NK-92 (cell line): ENCODE results near the gene CSNK2A3.

Experiments
- DNase-seq: peaks from one replicate; lab custom pipeline; 2025; ENCODE audit not compliant: unreplicated experiment; lab: John Stamatoyannopoulos, UW

The CSNK2A3 gene

DNA sequence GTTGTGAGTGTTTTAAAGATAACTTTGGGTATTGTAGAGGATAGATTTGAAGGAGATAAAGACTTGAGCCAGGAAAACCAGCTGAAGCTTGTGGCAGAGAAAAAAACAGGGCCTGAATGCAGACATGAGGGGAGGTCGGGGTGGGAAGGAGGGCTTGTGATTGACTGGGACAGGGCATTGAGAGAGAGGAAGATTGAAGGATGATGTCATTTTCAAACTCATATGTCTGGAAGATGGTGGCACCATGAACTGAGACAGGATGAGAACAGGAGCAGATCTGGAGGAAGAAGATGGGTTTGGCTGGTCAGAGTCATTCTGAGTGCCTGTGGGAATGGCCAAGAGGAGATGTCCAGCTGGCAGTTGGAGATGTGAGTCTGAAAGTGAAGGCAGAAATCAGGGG is 14.7 kb downstream of the CSNK2A3 start:
- DNase-seq, result no peak

DNA sequence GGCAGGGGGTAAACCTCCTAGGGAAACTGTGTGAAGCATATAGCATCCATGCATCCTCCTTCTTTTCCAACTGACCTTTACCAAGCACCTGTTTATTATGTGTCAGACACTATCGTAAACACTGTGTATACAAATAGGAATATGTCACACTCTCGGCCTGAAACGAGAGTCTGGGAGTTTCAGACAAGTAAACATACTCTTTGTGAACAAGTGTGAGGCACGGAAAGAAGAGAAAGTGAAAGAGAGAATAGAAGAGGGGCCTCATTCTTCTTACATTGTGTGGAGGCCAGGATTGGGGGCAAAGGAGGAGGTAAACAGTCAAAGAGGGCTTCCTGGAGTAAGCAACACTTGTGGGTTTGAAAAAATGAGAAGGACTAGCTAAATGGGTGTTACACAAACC is 16.4 kb downstream of the CSNK2A3 start:
- DNase-seq, result no peak

GRCh38 chr11:11335043-11335442 is 18.0 kb downstream of the CSNK2A3 start:
- DNase-seq, result no peak

- no peak for DNase-seq
Observed at GRCh38 chr11:11334607-11335006, 18.4 kb downstream of the CSNK2A3 start.

- DNase-seq, result no peak
Observed at GRCh38 chr11:11332141-11332710, 20.8 kb downstream of the CSNK2A3 start.

- DNase-seq, result no peak
Observed at GRCh38 chr11:11329062-11329806, 23.8 kb downstream of the CSNK2A3 start.

- DNase-seq, result no peak
Observed at GRCh38 chr11:11324090-11324489, 29.0 kb downstream of the CSNK2A3 start.

DNA sequence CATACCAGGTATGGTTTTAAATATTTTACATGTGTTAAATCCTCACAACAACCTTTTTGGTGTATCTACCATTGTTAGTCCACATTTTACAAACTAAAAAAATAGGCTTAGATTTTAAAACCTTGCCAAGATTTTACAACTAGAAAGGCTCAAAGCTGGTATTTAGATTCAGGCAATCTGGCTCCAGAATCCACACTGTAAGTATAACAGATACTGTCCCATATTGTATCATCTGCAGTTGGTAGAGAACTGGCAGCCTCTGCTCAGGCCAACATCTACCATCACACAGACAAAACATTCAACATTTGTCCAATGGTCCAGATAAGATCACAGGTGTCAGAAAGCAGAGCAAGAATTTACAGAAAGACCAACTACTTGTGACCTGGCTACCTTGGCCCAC is 30.9 kb downstream of the CSNK2A3 start:
- DNase-seq, result no peak

- DNase-seq, result no peak
Observed at GRCh38 chr11:11320825-11321224, 32.2 kb downstream of the CSNK2A3 start.

DNA sequence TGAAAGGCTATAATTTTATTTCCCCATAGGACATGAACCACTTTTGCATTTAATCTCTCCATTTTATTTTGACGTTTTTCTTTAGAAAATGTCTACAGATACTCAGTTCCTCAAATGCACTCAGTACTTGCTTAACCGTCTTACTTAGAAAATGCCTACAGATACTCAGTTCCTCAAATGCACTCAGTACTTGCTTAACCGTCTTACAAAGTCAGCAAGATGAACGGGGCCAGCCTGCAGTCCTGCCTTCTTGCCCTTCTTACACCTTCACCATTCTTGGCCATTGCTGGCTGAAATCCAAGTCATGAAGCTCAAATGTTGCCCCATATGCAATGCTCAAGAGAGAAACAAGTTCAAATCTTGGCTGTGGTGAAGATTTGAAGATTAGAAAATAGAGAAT is 34.1 kb downstream of the CSNK2A3 start:
- DNase-seq, result no peak

DNA sequence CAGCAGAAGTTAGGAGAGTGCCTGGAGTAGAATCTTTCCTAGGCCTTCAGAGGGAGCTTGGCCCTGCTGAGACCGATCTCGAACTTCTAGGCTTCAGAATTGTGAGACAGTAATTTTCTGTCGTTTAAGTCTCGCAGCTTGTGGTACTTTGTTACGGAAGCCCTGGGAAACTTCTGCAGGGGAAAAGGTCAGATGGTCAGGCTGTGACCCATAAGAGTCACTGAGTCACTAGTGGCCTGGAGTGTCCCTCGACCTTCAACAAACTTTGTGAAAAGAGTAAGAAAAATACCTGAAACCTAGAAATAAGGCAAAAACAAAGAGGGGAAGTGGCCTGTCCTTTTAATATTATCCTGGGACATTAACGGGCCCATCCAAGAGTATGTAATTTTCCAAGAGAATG is 34.6 kb downstream of the CSNK2A3 start:
- no peak for DNase-seq

DNA sequence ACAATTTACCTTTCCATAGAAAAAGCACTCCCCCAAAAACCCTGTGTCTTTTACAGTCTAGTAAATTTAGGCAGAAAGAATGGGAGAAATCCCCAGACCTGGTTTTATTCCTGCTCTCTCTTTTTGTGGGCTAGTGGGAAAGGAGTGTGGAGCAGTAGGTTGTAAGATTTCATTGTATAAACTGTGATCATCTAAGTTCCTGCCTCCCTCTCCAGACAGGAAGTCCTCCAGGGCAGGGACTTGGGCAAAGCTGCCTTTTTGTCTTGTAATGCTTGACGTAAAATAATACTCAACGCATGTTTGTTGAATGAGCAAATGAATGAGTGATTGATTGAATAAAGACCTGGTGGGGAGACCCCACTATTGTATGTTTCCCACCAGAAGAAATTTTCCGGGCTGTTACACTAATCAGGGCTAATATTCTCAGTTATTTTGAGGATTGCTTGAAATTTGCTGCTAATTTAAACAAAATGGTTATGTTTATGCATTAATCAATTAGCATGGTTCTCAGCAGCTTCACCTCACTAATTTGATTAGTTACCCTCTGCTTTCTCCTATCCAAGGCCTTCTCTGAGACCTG is 36.3 kb downstream of the CSNK2A3 start:
- DNase-seq, result no peak

GRCh38 chr11:11313902-11314692 is 39.0 kb downstream of the CSNK2A3 start:
- no peak for DNase-seq

GRCh38 chr11:11313426-11313825 is 39.6 kb downstream of the CSNK2A3 start:
- no peak for DNase-seq

GRCh38 chr11:11312738-11313137 is 40.3 kb downstream of the CSNK2A3 start:
- no peak for DNase-seq

GRCh38 chr11:11311169-11311568 is 41.9 kb downstream of the CSNK2A3 start:
- no peak for DNase-seq

DNA sequence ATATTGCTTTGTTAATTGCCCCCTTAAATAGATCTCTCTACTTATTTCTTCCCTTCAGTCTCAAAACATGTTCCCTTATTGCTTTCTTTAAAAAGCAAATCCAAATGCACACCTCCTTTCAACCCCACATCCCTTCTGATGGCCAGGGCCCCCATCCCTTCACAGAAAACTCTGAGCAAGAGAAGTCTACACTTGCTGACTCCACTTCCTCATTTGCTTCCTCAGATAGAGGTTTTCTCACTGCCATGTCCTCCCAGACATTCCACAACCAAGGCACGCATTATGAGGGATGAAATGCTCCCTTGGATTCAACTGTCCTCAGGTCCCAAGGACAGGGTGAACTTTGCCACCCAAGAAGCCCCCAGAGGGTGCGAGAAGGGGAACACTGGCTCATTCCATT is 43.1 kb downstream of the CSNK2A3 start:
- DNase-seq, result no peak

- DNase-seq, result no peak
Observed at GRCh38 chr11:11308249-11308648, 44.8 kb downstream of the CSNK2A3 start.

- DNase-seq, result no peak
Observed at GRCh38 chr11:11306855-11307254, 46.2 kb downstream of the CSNK2A3 start.

GRCh38 chr11:11304550-11304949 is 48.5 kb downstream of the CSNK2A3 start:
- no peak for DNase-seq

DNA sequence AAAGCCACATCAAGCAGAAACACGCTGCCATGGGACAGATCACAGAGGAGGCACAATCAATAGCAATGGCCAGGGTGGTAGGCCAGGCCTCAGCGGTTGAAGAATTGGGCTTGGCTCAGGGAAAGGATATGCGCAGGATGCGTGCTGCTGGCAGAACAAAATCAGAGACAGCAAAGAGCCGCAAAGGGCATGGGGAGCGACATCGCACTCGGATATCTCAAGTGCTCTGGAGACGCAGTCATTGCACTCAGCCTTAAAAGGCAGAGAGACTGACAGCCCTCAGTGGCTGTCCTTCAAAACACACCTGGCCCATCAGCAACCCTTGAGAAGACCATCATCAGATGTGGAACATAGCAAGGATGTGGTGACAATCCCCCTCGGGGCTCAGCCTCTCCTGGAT is 50.5 kb downstream of the CSNK2A3 start:
- DNase-seq, result no peak
